Fibroblast of gingiva (primary cell): ENCODE results near the gene DUSP23.

ENCODE experiments used
- DNase-seq: peaks from one replicate; pipeline ENCODE4 v3.0.0-alpha.2; 2011; ENCODE audit warnings: low read depth

Gene DUSP23

DNA sequence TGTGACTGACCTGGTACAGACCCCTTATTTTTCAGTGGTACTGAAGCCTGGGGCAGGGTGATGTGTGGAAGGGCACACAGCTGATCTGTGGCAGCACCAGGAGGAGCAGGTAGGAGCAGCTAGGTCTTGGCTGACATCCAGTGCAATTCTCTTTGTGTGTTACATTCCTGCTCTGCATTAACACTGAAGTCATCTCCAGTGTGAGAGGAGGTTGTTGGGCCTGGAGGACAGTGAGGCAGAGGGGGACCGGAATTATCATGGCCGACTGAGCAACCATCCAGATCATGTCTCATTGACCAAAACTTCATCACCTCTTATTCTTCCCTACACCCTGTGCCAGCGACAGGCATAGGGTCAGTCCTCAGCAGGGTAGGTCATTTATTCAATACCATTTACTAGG, 47.4 kb downstream of the DUSP23 start:
- DNase-seq: no peak

DNA sequence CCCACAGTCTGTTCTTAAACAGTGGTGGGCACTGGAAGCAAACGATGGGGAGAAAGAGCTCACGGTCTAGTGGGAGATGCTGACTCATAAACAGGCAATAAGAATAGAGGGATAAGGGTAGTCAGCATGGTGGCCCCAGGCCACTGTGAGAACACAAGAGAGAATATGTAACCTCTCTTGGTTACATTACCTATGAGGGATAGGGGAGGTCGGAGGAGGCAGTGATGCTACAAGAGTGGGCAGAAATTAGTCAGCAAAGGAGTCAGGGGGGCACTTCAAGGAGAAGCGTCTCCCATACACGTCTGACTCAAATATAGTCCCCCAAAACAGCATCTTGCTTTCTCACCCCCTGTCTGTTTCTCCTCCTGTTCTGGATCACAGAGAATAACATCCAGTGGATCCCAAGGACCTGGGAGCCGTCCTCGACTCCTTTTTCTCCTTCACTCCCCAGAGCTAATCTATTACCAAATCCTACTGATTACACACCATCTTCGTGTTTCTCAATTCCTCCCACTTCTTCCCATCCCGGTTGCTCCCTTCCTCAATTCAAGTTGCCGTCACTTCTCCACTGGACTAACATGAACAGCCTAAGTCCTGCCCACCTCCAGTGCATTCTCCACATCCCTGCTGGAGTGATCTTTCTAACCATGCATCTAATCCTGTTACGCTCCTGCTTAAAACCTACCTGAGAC, 48.0 kb downstream of the DUSP23 start:
- no peak for DNase-seq

DNA sequence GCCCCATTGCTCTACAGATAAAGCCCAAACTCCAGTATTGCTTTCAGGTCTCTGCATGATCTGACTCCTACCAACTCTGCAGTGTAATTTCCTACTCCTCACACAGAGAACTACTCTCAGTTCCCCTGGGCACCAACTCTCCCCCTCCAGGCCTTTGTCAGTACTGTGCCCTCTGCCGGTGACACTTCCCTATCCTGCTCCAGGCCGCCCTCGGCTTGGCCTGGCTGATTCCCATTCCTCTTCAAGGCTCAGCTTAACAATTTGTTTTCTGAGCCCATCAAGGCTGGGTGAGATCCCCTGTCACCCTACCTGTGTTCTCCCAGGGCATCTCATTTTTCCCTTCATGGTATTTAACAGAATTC, 48.5 kb downstream of the DUSP23 start:
- no peak for DNase-seq

DNA sequence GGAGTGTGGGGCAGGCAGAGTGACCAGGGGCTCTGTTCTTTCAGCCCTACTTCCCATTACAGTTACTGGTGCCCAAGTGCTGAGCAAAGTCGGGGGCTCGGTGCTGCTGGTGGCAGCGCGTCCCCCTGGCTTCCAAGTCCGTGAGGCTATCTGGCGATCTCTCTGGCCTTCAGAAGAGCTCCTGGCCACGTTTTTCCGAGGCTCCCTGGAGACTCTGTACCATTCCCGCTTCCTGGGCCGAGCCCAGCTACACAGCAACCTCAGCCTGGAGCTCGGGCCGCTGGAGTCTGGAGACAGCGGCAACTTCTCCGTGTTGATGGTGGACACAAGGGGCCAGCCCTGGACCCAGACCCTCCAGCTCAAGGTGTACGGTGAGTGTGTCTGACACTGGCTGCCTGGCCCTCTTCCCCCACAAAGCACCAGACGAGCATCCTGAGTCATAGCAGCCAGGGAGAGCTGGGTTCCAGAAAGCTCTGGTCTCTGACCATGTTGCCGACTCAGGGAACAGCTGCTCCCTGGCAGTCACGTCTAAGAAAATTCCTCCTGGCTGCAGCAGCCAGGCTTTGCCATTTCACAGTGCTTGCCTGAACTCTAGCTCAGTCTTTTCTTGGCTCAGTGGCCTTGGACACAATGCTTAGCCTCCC, 49.2 kb downstream of the DUSP23 start:
- DNase-seq: peak; percentile 29

DNA sequence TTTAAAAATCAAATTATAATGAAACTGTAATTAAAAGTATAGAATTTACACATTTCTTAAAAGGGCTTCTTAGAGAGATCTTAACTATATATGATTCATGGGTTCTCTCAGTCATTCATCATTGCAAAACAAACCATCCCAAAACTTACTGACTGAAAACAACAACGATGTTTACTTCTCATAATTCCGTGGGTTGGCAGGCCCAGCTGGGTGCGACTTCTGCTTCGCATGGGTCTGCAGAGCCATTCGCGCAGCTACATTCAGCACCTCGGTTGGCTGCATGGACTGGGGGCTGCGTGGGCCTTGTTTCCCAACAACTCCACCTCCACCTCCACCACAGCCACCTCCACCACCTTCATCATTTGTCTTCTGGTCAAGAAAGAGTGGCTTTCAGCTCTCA, 50.0 kb downstream of the DUSP23 start:
- no peak for DNase-seq

DNA sequence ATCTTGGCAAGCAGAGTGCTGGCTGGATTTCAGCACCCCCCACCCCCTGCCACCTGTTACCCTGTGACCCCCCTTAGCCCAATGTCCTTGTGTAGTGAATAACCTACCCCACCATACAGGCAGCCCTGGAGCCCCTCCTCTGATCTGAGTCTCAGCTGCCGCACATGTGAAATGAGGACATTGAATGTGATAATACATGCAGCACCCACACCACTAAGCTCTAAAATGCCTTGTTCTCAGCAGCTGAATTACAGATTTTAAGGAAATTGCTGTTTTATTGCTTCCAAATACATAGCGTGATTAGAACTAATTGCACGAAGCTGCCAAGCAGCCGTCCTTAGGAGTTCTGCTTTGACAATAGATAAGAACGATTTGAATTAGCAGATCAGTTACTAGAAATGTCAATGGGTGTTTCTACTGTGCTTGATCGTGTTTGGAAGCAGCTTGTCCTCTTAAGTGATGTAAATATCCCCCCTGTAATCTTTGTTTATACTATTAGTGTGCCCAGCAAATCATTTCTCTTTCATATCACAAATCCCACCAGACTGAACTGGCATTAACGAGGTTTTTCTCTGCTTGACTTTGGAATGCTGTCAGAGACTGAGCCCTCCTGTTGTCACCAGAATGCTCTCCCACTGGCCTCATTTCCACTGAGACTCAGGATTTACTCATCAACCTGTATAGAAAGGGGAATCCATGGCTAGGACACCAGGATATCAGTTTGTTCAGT, 50.8 kb downstream of the DUSP23 start:
- DNase-seq: no peak
